ENCODE data around the gene CSNK1D.

The CSNK1D gene

DNA sequence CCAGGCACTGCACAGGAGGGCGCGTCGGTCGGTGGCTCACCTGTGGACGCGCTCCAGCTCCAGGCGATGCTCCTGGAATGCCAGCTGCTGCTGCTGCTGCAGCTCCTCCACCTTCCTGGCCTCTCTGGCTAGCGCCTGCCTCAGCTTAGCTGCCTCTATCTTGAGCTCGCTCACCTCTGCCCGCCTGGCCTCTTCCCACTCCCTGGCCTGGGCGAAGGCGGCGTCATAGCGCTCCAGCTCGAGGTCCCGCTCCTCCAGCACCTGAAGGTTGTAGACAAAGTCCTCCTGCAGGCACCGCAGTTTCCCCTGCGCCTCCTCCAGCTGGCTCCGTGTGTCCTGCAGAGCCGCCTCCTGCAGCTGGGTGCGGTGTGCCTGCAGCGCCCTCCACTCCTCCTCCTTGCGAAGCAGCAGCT, 72.0 kb downstream of the CSNK1D start:
- no peaks in the 10 kb centered on the region for H3K27me3 ChIP-seq (ENCODE audit: insufficient read depth, low read length, poor library complexity)
- peaks cover 31% of the 10 kb centered on the region for H4K20me1 ChIP-seq (ENCODE audit: insufficient read depth, low read length)
- H3K9ac ChIP-seq (ENCODE audit: low read depth, low read length) = 0 out of 2 replicates have a peak overlapping the region, but pooled peaks have one; percentile 3
- ATAC-seq (ENCODE audit: insufficient read depth, low read depth) (peak; percentile 38), DNase-seq (peak; percentile 68)
- H3K4me2 ChIP-seq (ENCODE audit: insufficient read depth, low read length) = peak overlapping the region; percentile 41; the same call in 1 of the 2 replicates
- no peak overlapping the region for H3K4me3 ChIP-seq (ENCODE audit: low read depth in 1 of 2, low read length in 2 of 2)
- H3K9me3 ChIP-seq (ENCODE audit: insufficient read depth, low read length, severe bottlenecking) = no peaks in the 10 kb centered on the region
- peak overlapping the region; percentile 45; the same call in 1 of the 2 replicates for H3K27ac ChIP-seq (ENCODE audit: low read length)
- no peak overlapping the region for H2AFZ ChIP-seq (ENCODE audit: low read depth, low read length)
- peaks cover 42% of the 10 kb centered on the region for H3K36me3 ChIP-seq (ENCODE audit: insufficient read depth, low read length)
- TF ChIP-seq, protein P1, sequence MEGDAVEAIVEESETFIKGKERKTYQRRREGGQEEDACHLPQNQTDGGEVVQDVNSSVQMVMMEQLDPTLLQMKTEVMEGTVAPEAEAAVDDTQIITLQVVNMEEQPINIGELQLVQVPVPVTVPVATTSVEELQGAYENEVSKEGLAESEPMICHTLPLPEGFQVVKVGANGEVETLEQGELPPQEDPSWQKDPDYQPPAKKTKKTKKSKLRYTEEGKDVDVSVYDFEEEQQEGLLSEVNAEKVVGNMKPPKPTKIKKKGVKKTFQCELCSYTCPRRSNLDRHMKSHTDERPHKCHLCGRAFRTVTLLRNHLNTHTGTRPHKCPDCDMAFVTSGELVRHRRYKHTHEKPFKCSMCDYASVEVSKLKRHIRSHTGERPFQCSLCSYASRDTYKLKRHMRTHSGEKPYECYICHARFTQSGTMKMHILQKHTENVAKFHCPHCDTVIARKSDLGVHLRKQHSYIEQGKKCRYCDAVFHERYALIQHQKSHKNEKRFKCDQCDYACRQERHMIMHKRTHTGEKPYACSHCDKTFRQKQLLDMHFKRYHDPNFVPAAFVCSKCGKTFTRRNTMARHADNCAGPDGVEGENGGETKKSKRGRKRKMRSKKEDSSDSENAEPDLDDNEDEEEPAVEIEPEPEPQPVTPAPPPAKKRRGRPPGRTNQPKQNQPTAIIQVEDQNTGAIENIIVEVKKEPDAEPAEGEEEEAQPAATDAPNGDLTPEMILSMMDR (IDR thresholded peaks at IDR 0.05; ENCODE audit: borderline replicate concordance, extremely low read depth, low read length, poor library complexity, severe bottlenecking) = peak; percentile 22
- TF ChIP-seq EZH2 (IDR thresholded peaks at IDR 0.05; ENCODE audit: borderline replicate concordance, low read depth, low read length, severe bottlenecking) = no peak
- peaks cover 32% of the 10 kb centered on the region for H3K4me1 ChIP-seq (ENCODE audit: insufficient read depth, low read length)
- H3K79me2 ChIP-seq (ENCODE audit: insufficient read depth, low read length) = peaks cover 16% of the 10 kb centered on the region

DNA sequence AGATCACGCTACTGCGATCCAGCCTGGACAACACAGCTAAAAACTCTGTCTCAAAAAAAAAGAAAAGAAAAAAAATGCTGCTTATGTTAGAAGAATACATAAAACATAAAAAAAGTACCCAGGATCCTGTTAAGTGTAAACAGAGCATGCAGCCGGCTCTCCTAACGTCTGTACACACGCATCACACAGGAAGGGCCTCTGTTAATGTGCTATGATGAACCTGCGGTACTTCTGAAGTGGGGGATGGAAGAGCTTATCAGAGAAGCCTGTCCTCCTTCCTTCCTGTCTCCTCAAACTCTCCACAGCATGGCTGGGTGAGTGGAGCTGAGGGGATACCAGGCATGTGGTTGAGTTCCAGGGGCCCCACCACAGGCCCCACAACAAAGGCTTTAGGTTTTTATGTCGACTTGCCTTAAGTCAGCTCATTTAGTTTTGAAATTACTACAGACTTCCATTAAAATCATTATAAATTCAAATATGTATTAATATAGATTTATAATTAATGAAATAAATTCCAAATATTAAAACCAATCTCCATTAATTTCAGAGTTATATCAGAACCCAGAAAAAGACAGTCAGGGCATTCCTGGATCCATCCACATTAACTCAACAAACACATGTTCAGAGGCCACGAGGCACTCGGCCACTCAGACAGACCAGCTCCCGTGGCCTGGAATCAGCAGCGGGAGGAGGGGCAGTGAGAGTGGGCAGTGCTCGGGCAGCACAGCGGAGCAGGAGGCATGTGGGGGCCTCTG, 72.6 kb downstream of the CSNK1D start:
- ATAC-seq (ENCODE audit: insufficient read depth, low read depth) = peak; percentile 97
- H3K4me1 ChIP-seq (ENCODE audit: insufficient read depth, low read length) = peaks cover 27% of the 10 kb centered on the region
- H4K20me1 ChIP-seq (ENCODE audit: insufficient read depth, low read length) = peaks cover 31% of the 10 kb centered on the region
- H3K27ac ChIP-seq (ENCODE audit: low read length) = peak overlapping the region; percentile 79
- no peak overlapping the region for H2AFZ ChIP-seq (ENCODE audit: low read depth, low read length)
- no peak for TF ChIP-seq EZH2 (IDR thresholded peaks at IDR 0.05; ENCODE audit: borderline replicate concordance, low read depth, low read length, severe bottlenecking)
- TF ChIP-seq, protein P1 (IDR thresholded peaks at IDR 0.05; ENCODE audit: borderline replicate concordance, extremely low read depth, low read length, poor library complexity, severe bottlenecking) = no peak
- no peaks in the 10 kb centered on the region for H3K9me3 ChIP-seq (ENCODE audit: insufficient read depth, low read length, severe bottlenecking)
- H3K79me2 ChIP-seq (ENCODE audit: insufficient read depth, low read length) = peaks cover 13% of the 10 kb centered on the region; the same call in 1 of the 2 replicates
- H3K4me2 ChIP-seq (ENCODE audit: insufficient read depth, low read length) = peak overlapping the region; percentile 44
- H3K36me3 ChIP-seq (ENCODE audit: insufficient read depth, low read length) = peaks cover 42% of the 10 kb centered on the region
- DNase-seq = peak; percentile 91
- no peaks in the 10 kb centered on the region for H3K27me3 ChIP-seq (ENCODE audit: insufficient read depth, low read length, poor library complexity)
- peak overlapping the region; percentile 39 for H3K9ac ChIP-seq (ENCODE audit: low read depth, low read length)
- H3K4me3 ChIP-seq (ENCODE audit: low read depth in 1 of 2, low read length in 2 of 2) = no peak overlapping the region

DNA sequence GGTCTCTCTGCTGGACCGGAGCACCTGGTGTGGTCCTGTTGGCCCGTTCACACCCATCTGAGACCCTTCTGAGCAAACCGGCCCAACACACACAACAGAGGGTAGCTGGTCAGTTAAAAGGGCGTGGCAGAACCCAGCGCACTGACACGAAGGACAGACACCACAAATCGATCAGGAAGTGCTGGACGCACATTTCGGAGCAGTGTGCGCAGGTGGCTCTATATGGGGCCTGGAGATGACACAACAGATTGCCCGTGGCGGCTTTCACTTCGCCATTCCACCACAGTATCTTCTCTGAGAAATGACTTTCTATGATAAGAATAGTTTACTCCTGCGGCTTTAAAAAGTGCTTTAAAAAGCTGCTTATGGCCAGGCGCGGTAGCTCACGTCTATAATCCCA, 73.4 kb downstream of the CSNK1D start:
- H3K9ac ChIP-seq (ENCODE audit: low read depth, low read length) = peak overlapping the region; percentile 39

More for the DNA sequence above, 73.4 kb downstream of the CSNK1D start:
- Histone ChIP-seq H3K27ac (ENCODE audit: low read length) (peak overlapping the region; percentile 79), H3K9me3 (ENCODE audit: insufficient read depth, low read length, severe bottlenecking) (no peaks in the 10 kb centered on the region), H4K20me1 (ENCODE audit: insufficient read depth, low read length) (peaks cover 25% of the 10 kb centered on the region), H2AFZ (ENCODE audit: low read depth, low read length) (no peak overlapping the region), H3K4me2 (ENCODE audit: insufficient read depth, low read length) (peak overlapping the region; percentile 44), H3K79me2 (ENCODE audit: insufficient read depth, low read length) (peaks cover 11% of the 10 kb centered on the region; the same call in 1 of the 2 replicates), H3K4me3 (ENCODE audit: low read depth in 1 of 2, low read length in 2 of 2) (no peak overlapping the region), H3K27me3 (ENCODE audit: insufficient read depth, low read length, poor library complexity) (no peaks in the 10 kb centered on the region), H3K36me3 (ENCODE audit: insufficient read depth, low read length) (peaks cover 50% of the 10 kb centered on the region), H3K4me1 (ENCODE audit: insufficient read depth, low read length) (peaks cover 27% of the 10 kb centered on the region)
- no peak for ATAC-seq (ENCODE audit: insufficient read depth, low read depth)
- DNase-seq = no peak
- TF ChIP-seq, protein P1 (IDR thresholded peaks at IDR 0.05; ENCODE audit: borderline replicate concordance, extremely low read depth, low read length, poor library complexity, severe bottlenecking) = no peak
- no peak for TF ChIP-seq EZH2 (IDR thresholded peaks at IDR 0.05; ENCODE audit: borderline replicate concordance, low read depth, low read length, severe bottlenecking)
